GM19452 (cell line): ENCODE measurements around the gene STX19.
A peak's percentile ranks its signal among the peaks of the same experiment; 100 is the strongest.
"Not testable (repeated sequence)": the region's sequence is repeated elsewhere in the genome, so short reads cannot be mapped to it uniquely, and the experiment has no call there.

Experiments used
- ATAC-seq: cut with Tn5 transposase; IDR thresholded peaks from one replicate; pipeline ENCODE4 v1.9.1; 2021; ENCODE audit not compliant: unreplicated experiment

The STX19 gene

DNA sequence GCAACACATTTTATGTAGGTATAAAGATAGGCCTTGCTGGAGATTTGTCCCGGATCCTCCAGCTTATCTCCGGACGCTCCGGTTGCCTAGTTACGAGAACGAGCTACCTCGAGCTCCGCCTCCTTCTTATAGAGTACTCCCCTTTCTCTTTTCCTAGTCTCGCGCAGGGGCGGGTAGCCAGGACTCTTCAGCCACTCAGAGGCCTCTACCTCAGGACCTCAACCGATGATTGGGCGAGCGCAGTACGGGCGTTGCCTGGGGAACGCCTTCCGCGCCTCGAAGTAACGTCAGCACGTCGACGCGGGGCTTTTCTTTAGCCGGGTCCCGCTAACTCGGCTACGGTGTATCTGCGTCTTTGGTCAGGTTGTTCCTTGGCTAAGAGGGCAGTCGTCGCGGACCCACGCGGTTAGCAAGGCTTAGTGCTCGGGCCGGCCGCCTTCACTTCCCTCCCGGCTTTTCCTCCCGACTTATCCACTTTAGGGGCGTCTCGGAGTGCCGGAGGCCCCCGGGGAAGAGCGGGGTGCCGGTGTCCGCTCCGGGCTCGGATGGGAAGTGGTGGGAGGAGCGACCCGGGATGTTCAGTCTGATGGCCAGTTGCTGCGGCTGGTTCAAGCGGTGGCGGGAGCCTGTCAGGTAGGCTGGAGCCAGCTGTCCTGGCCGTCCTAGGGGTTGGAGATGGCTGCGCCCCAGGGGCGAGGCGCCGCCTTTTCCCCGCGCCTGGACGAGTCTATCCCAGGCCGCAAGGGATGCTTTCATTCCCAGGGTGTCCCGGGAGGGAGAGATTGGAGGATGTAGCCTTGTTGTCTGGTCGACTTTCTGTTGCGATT lies 48.3 kb downstream of the STX19 start, which contains the start of gene ARL13B:
Gene ARL13B, plus strand, starts transcription at position 306 of the 827 bp plus-strand sequence. Its CDS starts 269 bp downstream, at position 575.
- ATAC-seq, result peak; percentile 100

DNA sequence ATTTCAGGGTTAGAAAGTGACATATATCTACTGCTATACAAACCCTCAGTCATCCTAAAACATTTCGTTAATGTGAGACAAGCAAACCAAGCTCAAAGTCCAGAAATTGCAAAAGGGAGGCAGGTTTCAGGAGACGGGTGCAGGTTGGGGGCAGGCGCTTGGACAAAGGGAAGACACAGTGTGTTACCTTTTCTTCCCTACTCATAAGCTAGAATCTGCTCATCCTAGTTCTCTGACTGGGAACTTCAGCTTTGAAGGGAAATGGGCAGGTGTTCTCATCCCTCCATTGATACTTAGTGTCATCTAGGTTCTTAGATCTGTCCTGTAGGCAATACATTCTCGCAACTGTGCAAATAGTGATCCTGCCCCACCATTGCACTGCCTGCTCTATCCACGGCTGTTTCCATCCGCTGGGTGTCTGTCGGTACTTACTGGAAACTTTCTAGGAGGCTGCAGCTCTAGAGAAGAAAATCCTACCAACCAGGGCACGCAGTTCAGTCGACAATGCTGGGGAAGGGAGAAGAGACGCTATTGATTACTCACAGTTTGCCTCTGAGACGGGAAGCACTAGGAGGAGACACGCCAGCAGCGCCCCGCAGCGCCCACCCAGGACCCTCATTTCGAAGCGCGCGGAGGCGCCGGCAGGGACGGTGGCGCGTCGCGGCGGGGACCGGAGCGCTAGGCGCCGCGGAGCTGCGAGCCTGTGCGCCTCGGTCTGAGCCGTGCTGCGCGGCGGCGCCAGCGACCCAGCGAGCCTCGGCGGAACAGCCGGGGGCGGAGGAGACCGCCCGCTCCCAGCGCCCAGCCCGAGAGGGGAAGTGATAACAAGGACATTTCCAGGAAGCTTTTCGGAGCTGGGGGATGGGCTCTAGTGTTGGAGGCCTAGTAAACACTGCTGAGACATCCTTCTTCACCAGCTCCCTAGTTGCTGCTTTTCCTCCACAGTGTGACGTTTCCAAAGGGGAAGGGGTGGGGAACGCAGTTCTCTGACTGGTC lies 55.0 kb downstream of the STX19 start, which contains the start of gene PROS1:
Gene PROS1, minus strand, starts transcription at position 766 of the 996 bp plus-strand sequence. Its CDS starts 147 bp downstream, at position 619.
- peak; percentile 88 for ATAC-seq

DNA sequence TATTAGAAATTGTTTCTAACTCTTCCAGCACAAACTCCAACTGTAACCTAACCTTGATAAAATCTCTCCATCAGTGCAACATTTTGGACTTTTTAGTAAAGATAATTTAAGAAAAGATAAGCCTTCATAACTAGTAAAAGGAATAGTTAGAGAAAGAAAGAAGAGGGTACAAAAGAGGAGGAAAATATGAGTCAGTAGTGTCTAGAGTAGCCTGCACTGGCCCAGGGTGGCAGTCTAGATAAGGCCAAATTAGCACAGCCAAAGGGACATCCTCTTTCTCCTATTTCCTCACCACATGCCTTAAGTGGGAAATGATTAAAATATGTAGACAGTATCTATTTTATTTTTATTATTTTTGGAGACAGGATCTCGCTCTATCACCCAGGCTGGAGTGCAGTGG lies 58.4 kb downstream of the STX19 start:
- ATAC-seq, result no peak

DNA sequence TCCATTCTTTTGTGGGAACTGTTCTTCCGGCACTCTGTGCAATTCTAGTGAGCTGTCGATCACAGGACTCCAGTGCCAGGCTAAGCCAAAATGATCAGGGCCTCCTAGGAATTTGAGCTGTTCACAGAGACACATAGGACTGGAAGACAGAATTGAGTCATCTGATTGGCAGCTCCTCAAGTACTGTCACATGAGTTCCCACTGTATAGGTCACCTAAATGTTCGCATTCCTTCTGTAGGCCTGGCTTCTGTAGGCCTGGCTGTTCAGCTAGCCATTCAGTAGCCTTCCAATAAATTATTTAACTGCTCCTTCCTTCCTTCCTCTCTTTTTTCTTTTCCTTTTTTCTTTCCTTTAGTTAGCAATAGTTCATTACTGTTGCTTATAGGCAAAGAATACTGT lies 59.0 kb downstream of the STX19 start:
- no peak for ATAC-seq

DNA sequence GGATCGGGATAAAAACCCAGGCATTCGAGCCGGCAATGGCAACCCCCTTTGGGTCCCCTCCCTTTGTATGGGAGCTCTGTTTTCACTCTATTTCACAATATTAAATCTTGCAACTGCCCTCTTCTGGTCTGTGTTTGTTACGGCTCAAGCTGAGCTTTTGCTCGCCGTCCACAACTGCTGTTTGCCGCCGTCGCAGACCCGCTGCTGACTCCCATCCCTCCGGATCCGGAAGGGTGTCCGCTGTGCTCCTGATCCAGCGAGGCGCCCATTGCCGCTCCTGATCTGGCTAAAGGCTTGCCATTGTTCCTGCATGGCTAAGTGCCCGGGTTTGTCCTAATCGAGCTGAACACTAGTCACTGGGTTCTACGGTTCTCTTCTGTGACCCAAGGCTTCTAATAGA lies 63.3 kb downstream of the STX19 start:
- ATAC-seq, result not testable (repeated sequence)
